Cardiac fibroblast (primary cell): ENCODE measurements around the gene SCAP.

ENCODE experiments used
- DNase-seq, 2 donors: peaks; one replicate each; pipeline versions ENCODE4 v3.0.0 to v3.0.0-alpha.2; 2010; ENCODE audit warnings: low read depth in 2 of 2
- H3K4me3 ChIP-seq, 2 donors: replicated peaks in 1 of 2; 1 replicate in 1 of 2; 2 replicates in 1 of 2; pipeline ENCODE4 v1.5.1; 2011; ENCODE audit warnings: low read depth in 2 of 2, low read length in 2 of 2, mild to moderate bottlenecking in 2 of 2, moderate library complexity in 1 of 2
- TF ChIP-seq, protein P1 (sequence below): IDR thresholded peaks from one replicate; pipeline ENCODE4 v1.5.1; 2011; ENCODE audit warnings: low read depth, mild to moderate bottlenecking, low read length, inconsistent platforms

The SCAP gene

DNA sequence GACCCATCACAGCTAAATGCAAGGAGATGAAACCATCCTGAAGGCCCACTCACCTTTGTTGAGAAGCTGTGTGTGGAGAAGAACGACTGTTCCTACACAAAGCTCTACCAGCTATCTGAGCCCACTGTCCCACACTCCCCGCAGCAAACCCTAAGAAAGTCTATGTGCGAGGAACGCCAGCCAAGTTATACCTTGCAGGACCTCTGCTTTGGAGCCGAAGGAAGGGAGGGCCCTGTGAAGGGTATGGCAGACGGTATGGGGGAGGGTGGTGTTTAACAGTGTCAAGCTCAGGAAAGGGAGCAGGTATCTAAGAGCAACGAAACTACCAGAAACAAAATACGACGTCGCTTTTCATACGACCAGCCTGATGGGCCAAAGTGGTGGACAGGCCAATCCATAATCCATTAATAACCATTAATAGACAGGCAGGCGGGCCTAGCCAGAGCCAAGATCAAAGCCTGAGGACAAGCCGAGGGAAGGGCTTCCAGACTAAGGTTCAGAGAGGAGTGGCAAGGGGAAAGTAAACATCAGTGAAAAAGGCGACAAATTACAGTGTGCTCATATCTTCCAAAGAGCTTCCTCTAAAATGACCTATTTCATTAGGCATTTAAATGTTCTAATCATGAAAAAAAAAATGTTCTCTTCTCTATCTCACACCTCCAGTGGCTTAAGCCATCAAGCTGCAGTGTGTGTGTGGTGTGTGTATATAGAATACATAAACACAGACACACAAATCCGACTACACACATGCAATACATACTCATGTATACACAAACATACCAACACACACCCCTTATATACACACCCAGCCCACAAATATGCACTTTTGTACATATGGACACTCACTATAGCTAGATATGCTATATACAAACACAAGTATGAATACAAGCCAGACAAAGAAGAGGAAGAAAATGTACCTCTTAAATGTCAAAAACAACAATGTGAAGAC lies 51.0 kb downstream of the SCAP start:
- DNase-seq, result no peak
- TF ChIP-seq, protein P1, sequence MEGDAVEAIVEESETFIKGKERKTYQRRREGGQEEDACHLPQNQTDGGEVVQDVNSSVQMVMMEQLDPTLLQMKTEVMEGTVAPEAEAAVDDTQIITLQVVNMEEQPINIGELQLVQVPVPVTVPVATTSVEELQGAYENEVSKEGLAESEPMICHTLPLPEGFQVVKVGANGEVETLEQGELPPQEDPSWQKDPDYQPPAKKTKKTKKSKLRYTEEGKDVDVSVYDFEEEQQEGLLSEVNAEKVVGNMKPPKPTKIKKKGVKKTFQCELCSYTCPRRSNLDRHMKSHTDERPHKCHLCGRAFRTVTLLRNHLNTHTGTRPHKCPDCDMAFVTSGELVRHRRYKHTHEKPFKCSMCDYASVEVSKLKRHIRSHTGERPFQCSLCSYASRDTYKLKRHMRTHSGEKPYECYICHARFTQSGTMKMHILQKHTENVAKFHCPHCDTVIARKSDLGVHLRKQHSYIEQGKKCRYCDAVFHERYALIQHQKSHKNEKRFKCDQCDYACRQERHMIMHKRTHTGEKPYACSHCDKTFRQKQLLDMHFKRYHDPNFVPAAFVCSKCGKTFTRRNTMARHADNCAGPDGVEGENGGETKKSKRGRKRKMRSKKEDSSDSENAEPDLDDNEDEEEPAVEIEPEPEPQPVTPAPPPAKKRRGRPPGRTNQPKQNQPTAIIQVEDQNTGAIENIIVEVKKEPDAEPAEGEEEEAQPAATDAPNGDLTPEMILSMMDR, result no peak
- no peak overlapping the region for H3K4me3 ChIP-seq

- H3K4me3 ChIP-seq, result no peak overlapping the region
- TF ChIP-seq, protein P1, result no peak
- no peak for DNase-seq
Measured at GRCh38 chr3:47423548-47424145, 52.1 kb downstream of the SCAP start.

DNA sequence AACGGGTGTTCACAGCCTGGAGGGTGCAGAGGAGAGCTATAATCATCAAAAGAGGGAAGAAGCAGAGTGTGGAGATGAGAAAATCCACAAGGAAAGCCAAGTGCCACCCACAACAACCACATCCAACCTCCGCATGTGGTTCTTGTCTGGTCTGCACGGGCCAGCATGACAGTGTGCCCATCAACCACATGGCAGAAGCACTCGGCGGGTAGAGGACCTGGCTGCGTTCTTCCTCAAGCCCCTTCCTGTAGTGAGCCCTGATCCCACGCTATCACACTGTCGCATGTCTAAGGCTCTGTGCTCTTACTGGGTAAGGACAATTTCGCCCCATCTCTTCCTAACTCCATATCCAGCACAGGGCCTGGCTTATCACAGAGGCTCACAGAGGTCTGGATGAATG lies 53.0 kb downstream of the SCAP start:
- DNase-seq, result no peak
- no peak overlapping the region for H3K4me3 ChIP-seq

DNA sequence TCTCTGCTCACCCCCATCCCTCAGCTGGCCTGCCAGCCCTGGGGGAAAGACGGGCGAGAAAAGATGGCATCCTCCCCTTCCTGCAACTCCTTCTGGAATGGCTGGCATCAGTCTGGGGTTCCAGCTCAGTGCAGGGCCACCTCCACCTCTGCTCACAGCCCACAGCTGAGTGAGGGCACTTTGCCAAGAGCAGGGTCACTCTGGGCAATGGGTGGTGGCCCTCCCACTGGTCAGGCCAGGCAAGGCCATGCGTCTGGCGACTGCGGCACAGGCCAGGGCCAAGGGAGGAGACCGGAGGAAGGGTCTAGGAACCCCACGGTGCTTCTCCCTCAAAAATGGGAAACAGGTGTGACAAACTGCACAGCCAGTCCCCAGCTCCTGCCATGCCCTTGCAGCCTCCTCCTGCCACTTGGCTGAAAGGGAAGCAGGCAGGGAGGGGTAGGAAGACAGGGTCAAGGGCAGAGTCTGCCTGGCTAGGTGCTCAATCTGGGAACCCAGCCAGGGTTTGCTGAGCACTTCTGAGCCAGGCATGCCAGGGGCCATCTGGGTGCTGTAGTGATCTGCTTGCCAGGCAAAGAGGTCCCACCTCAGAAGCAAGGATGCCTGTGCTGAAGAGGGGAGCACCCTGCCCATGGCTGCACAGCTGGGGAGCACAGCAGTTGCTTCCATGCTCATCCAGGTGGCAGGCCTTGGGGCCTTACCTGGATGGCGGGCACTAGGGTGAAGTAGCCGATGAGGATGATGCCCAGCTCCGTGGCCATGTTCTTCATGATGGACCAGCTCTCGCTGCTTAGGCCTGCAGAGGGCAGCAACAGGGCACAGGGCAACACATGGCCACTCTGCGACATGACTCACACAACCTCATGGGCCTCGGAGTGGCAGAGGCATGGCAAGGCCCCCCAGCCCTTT lies 53.7 kb downstream of the SCAP start:
- DNase-seq, result peak; percentile 21 to 36
- H3K4me3 ChIP-seq, result no peak overlapping the region
- TF ChIP-seq, protein P1, result peak; percentile 24

More for the DNA sequence above, 53.0 kb downstream of the SCAP start:
- TF ChIP-seq, protein P1, result no peak

- no peak overlapping the region for H3K4me3 ChIP-seq
- peak; percentile 91 to 93 for DNase-seq
- TF ChIP-seq, protein P1, result peak; percentile 98
Measured at GRCh38 chr3:47420511-47421484, 54.9 kb downstream of the SCAP start.
